ENCODE data around the gene NKPD1.

GRCh38 chr19:45184115-45184514, 23.3 kb upstream of the NKPD1 start:
- no peak for TF ChIP-seq CTCF (IDR thresholded peaks at IDR 0.05 in 8 of 11, conservative IDR thresholded peaks at IDR 0.05 in 3 of 11)
- no peak for TF ChIP-seq POLR2AphosphoS5 (IDR thresholded peaks at IDR 0.05)
- TF ChIP-seq POLR2A (IDR thresholded peaks at IDR 0.05): no peak

Measured in spleen (tissue), 7 donors.